Measurements from ENCODE around the gene CCDC167. TPM values are rescaled to one million over a fixed set of nuclear protein-coding genes. Genes with fewer than 3 reads are reported as not detected.

The CCDC167 gene
- total and polyA plus RNA-seq, 7 donors: 11.5 to 50.8 (median 15.7) TPM

GRCh38 chr6:37518116-37518515 lies 18.4 kb upstream of the CCDC167 start:
- intact Hi-C loops (cut with DNase I): no loop called here
- H3K4me3 ChIP-seq: no peak overlapping the region
- ATAC-seq: no peak

GRCh38 chr6:37517411-37517812 lies 17.7 kb upstream of the CCDC167 start:
- H3K4me3 ChIP-seq: no peak overlapping the region
- DNase-seq: no peak
- intact Hi-C loops (cut with DNase I): no loop called here

More at GRCh38 chr6:37518116-37518515, 18.4 kb upstream of the CCDC167 start:
- TF ChIP-seq CTCF (IDR thresholded peaks at IDR 0.05): no peak
- Histone ChIP-seq H3K9me3 (no peaks in the 10 kb centered on the region), H3K36me3 (ENCODE audit: insufficient read depth in 1 of 2, low read depth in 1 of 2) (no peaks in the 10 kb centered on the region), H3K27me3 (ENCODE audit: insufficient read depth in 3 of 3, low read length in 2 of 3) (peaks cover 0 to 26% (median 7%) of the 10 kb centered on the region in 3 donors), H3K27ac (no peak overlapping the region), H3K4me1 (no peaks in the 10 kb centered on the region)
- WGBS, 3 donors: 77 to 83% (median 78%) methylated on average over 6 of the region's 6 CpGs
- no peak for DNase-seq

GRCh38 chr6:37516920-37517405 lies 17.3 kb upstream of the CCDC167 start:
- ATAC-seq: no peak
- no peak for DNase-seq
- Histone ChIP-seq H3K27ac (no peak overlapping the region), H3K36me3 (ENCODE audit: insufficient read depth in 1 of 2, low read depth in 1 of 2) (no peaks in the 10 kb centered on the region), H3K27me3 (ENCODE audit: insufficient read depth in 3 of 3, low read length in 2 of 3) (peaks cover 0 to 32% (median 13%) of the 10 kb centered on the region in 3 donors), H3K9me3 (no peaks in the 10 kb centered on the region), H3K4me3 (no peak overlapping the region), H3K4me1 (no peaks in the 10 kb centered on the region)
- intact Hi-C loops (cut with DNase I): no loop called here
- TF ChIP-seq CTCF (IDR thresholded peaks at IDR 0.05): no peak
- 67 to 71% (median 70%) methylated on average over 16 of the region's 16 CpGs for WGBS, 3 donors

More at GRCh38 chr6:37517411-37517812, 17.7 kb upstream of the CCDC167 start:
- Histone ChIP-seq H3K36me3 (ENCODE audit: insufficient read depth in 1 of 2, low read depth in 1 of 2) (no peaks in the 10 kb centered on the region), H3K9me3 (no peaks in the 10 kb centered on the region), H3K27ac (no peak overlapping the region), H3K27me3 (ENCODE audit: insufficient read depth in 3 of 3, low read length in 2 of 3) (peaks cover 0 to 32% (median 13%) of the 10 kb centered on the region in 3 donors), H3K4me1 (no peaks in the 10 kb centered on the region)
- WGBS, 3 donors: 60 to 73% (median 67%) methylated on average over 11 of the region's 11 CpGs
- no peak for TF ChIP-seq CTCF (IDR thresholded peaks at IDR 0.05)
- no peak for ATAC-seq

GRCh38 chr6:37516076-37516919 lies 16.6 kb upstream of the CCDC167 start:
- no peak overlapping the region for H3K4me3 ChIP-seq
- no peaks in the 10 kb centered on the region for H3K9me3 ChIP-seq
- DNase-seq (no peak), ATAC-seq (peak in 1 of 4 donors; percentile 43)
- no peaks in the 10 kb centered on the region for H3K36me3 ChIP-seq (ENCODE audit: insufficient read depth in 1 of 2, low read depth in 1 of 2)
- TF ChIP-seq CTCF (IDR thresholded peaks at IDR 0.05): no peak
- H3K27me3 ChIP-seq (ENCODE audit: insufficient read depth in 3 of 3, low read length in 2 of 3): peaks cover 0 to 37% (median 13%) of the 10 kb centered on the region in 3 donors
- no peaks in the 10 kb centered on the region for H3K4me1 ChIP-seq
- 32 to 36% (median 35%) methylated on average over 18 of the region's 18 CpGs for WGBS, 3 donors
- intact Hi-C loops (cut with DNase I): no loop called here
- H3K27ac ChIP-seq: no peak overlapping the region
